HG03442 (cell line): ENCODE measurements around the gene ALOX12B.
"Not testable (repeated sequence)": the region's sequence is repeated elsewhere in the genome, so short reads cannot be mapped to it uniquely, and the experiment has no call there.

Experiments used
- ATAC-seq: cut with Tn5 transposase; IDR thresholded peaks from one replicate; pipeline ENCODE4 v1.9.1; 2021; ENCODE audit warnings: mild to moderate bottlenecking, moderate library complexity; ENCODE audit not compliant: unreplicated experiment

The ALOX12B gene

GRCh38 chr17:8046929-8047768 is 40.4 kb downstream of the ALOX12B start:
- ATAC-seq = no peak

GRCh38 chr17:8046306-8046928 is 41.1 kb downstream of the ALOX12B start:
- ATAC-seq = no peak

GRCh38 chr17:8044819-8045810 is 42.4 kb downstream of the ALOX12B start:
- no peak for ATAC-seq

DNA sequence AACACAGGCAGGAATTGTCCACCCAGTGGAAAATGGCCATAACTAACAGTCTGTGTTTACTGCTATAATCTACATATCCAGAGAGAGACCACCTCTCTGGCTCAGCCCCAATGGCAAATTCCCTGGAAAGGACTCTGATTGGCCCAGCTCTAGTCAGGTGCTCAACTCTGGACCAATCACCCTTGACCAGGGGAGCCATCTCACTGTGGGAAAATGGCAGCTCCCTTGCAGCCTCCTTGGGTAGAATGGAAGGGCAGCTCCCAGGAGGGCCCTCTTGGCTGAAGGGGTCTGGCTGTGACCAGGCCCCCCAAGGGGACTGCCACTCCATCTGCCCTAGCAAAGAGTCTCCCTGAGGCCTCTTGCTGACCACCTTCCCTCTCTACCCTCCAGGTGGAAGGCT is 45.5 kb downstream of the ALOX12B start:
- no peak for ATAC-seq

- ATAC-seq = no peak
Measured at GRCh38 chr17:8041249-8041928, 46.1 kb downstream of the ALOX12B start.

- ATAC-seq = no peak
Measured at GRCh38 chr17:8039611-8040168, 47.8 kb downstream of the ALOX12B start.

GRCh38 chr17:8038954-8039610 is 48.4 kb downstream of the ALOX12B start, which contains the start of gene ALOX15B:
Gene ALOX15B, plus strand, starts transcription at chr17:8039059. Its CDS starts 97 bp downstream, at chr17:8039156.
- no peak for ATAC-seq

GRCh38 chr17:8032442-8032841 is 55.1 kb downstream of the ALOX12B start:
- no peak for ATAC-seq

GRCh38 chr17:8031950-8032349 is 55.6 kb downstream of the ALOX12B start:
- no peak for ATAC-seq

GRCh38 chr17:8031261-8031661 is 56.3 kb downstream of the ALOX12B start:
- ATAC-seq = no peak

GRCh38 chr17:8029121-8029520 is 58.4 kb downstream of the ALOX12B start:
- ATAC-seq = no peak

GRCh38 chr17:8025176-8025911 is 62.2 kb downstream of the ALOX12B start:
- ATAC-seq = no peak

- ATAC-seq = not testable (repeated sequence)
Measured at GRCh38 chr17:8024161-8024560, 63.4 kb downstream of the ALOX12B start.
